HG02571 (cell line): Measurements from ENCODE around the gene FGFR3.

ENCODE experiments used
- ATAC-seq: cut with Tn5 transposase; IDR thresholded peaks from one replicate; pipeline ENCODE4 v1.9.1; 2021; ENCODE audit warnings: mild to moderate bottlenecking, moderate library complexity; ENCODE audit not compliant: unreplicated experiment

FGFR3 gene

DNA sequence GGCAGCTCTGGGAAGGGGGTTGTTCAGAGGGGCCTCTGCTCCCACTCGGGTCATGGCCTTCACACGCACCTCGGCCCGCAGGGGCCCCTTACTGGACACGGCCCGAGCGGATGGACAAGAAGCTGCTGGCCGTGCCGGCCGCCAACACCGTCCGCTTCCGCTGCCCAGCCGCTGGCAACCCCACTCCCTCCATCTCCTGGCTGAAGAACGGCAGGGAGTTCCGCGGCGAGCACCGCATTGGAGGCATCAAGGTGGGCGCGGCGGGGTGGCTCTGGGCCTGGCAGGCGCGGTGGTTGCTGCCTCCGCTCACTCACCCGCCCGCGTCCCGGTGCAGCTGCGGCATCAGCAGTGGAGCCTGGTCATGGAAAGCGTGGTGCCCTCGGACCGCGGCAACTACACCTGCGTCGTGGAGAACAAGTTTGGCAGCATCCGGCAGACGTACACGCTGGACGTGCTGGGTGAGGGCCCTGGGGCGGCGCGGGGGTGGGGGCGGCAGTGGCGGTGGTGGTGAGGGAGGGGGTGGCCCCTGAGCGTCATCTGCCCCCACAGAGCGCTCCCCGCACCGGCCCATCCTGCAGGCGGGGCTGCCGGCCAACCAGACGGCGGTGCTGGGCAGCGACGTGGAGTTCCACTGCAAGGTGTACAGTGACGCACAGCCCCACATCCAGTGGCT lies 8.3 kb downstream of the FGFR3 start:
- ATAC-seq, result no peak

DNA sequence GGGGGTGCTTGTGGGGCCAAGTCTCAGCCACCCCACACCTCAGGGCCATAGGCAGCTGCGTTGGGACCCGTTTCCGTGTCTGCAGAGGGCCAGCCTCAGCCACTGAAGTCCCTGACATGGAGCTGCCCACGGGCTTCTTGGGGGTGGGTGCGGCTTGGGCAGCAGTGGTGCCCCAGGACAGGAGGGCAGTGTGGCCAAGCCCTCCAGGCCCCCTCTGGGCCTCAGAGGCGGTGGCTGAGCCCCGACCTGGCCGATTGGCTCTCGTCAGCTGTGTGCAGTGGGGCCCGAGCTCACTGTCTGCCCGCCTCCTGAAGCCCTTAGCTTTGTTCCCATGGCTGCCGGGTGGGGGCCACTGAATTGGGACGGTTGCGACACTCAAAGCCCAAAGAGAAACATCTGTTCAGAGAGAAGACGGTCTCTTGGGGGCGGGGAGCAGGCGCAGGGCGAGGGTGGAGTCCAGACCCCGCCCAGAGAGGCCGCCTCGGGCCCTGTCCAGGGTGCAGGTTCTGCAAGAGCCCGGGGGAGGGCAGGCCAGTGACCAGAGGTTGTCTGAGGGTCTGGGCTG lies 9.1 kb downstream of the FGFR3 start:
- no peak for ATAC-seq

DNA sequence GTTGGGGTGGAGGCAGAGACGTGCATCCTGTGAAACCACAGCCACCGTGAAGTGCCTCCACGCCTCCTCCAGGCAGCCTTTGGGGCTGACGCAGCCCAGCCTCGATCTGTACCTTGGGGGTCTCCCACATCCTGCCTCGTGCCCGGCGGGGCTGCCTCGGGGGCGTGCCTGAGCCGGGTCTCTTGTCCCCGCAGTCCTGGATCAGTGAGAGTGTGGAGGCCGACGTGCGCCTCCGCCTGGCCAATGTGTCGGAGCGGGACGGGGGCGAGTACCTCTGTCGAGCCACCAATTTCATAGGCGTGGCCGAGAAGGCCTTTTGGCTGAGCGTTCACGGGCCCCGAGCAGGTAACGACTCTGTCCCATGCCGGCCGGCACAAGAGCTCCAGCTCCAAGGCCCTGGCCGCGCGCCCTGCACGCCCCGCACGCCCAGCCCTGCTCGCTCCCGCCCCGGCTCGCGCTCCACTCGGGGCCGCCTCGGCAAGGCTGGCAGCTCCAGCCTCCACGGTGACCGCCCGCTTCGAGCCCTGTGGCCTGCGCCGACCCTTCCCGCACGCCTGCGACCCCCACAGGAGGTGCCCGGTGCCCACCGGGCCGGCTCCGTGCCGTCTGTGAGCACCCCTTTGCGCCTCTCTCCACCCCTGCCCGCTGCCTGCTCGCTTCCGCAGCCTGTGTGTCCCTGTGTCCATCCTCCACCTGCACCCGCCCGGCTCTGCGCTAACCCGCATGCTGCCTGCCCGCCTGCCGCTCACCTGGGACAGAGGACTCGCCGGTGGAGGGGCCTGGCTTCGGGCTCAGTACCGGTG lies 9.8 kb downstream of the FGFR3 start:
- no peak for ATAC-seq

DNA sequence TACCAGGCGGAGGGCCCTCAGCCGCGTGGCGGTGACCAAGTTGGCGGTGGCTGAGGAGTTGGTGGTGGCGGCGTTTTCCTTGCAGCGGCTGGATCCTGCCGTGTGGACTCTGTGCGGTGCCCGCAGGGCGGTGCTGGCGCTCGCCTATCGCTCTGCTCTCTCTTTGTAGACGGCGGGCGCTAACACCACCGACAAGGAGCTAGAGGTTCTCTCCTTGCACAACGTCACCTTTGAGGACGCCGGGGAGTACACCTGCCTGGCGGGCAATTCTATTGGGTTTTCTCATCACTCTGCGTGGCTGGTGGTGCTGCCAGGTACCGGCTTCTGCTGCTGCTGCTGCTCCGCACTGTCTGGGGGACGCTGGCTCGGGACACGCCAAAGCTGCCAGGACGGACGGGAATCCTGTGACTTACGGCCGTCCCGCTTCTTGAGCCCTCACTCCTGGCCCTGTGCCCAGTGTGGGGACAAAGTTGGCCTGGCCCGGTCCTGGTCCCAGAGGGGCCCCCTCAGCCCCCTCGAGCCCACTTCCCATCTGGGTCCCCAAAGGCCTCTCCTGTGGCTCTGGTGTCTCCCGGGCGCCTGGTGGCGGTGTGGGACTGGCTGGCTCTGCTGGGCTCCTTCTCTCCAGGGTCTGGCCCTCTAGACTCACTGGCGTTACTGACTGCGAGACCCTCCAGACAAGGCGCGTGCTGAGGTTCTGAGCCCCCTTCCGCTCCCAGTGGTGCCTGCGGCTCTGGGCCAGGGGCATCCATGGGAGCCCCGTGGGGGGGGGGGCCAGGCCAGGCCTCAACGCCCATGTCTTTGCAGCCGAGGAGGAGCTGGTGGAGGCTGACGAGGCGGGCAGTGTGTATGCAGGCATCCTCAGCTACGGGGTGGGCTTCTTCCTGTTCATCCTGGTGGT lies 10.7 kb downstream of the FGFR3 start:
- no peak for ATAC-seq

DNA sequence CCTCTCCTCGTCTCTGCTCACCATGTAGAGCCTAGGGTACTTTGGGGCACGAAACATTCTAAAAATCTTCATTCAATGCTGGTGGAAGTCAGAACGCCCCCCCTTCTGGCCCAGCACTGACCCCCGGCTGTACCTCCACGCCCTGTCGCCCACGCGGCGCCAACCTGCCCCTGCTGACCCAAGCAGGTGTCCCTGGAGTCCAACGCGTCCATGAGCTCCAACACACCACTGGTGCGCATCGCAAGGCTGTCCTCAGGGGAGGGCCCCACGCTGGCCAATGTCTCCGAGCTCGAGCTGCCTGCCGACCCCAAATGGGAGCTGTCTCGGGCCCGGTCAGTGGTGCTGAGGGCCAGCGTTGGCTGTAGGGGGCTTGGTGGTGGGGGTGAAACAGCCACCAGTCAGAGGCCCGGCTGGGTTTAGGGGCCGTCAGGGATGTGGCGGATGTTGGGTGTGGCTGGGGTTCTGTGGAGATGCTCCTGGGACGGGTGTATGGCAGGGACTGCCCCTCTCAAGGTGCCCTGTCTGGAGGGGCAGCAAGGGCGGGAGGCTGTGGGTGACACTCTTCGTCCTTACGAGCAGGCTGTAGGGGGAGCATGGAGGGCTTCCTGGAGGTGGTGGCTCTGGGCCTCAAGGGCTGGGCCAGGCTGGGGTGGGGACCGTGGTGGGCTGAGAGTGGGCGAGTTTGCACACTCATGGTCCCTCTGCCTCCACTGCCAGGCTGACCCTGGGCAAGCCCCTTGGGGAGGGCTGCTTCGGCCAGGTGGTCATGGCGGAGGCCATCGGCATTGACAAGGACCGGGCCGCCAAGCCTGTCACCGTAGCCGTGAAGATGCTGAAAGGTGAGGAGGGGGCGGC lies 11.8 kb downstream of the FGFR3 start:
- ATAC-seq, result no peak

DNA sequence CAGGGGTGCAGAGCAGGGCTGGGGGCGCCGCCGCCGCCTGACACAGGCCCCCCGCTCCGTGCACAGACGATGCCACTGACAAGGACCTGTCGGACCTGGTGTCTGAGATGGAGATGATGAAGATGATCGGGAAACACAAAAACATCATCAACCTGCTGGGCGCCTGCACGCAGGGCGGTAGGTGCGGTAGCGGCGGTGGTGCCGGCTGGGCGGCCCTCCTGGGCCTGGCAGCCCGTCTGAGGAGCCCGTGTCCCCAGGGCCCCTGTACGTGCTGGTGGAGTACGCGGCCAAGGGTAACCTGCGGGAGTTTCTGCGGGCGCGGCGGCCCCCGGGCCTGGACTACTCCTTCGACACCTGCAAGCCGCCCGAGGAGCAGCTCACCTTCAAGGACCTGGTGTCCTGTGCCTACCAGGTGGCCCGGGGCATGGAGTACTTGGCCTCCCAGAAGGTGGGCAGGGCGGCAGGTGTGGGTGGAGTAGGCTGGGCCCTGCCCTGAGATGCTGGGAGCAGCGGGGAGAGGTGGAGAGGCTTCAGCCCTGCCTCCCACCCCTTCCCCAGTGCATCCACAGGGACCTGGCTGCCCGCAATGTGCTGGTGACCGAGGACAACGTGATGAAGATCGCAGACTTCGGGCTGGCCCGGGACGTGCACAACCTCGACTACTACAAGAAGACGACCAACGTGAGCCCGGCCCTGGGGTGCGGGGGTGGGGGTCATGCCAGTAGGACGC lies 12.6 kb downstream of the FGFR3 start:
- ATAC-seq, result no peak

DNA sequence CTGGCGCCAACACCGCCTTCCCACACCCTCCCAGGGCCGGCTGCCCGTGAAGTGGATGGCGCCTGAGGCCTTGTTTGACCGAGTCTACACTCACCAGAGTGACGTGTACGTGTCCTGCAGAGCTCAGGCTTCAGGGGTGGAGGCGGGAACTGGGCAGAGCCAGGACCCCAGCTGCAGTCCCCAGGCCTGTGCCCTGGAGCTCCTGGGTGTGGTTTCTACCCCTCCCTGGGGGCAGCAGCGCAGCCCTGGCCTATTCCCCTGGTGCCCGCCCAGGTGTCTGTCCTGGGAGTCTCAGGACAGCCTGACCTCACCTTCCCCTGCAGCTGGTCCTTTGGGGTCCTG lies 13.1 kb downstream of the FGFR3 start:
- no peak for ATAC-seq

DNA sequence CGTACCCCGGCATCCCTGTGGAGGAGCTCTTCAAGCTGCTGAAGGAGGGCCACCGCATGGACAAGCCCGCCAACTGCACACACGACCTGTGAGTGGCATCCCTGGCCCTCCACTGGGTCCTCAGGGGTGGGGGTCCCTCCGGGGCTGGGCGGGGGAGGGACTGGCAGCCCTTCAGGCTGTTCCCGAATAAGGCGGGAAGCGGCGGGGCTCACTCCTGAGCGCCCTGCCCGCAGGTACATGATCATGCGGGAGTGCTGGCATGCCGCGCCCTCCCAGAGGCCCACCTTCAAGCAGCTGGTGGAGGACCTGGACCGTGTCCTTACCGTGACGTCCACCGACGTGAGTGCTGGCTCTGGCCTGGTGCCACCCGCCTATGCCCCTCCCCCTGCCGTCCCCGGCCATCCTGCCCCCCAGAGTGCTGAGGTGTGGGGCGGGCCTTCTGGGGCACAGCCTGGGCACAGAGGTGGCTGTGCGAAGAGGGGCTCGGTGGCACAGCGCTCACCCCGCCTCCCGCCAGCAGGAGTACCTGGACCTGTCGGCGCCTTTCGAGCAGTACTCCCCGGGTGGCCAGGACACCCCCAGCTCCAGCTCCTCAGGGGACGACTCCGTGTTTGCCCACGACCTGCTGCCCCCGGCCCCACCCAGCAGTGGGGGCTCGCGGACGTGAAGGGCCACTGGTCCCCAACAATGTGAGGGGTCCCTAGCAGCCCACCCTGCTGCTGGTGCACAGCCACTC lies 13.7 kb downstream of the FGFR3 start:
- no peak for ATAC-seq

DNA sequence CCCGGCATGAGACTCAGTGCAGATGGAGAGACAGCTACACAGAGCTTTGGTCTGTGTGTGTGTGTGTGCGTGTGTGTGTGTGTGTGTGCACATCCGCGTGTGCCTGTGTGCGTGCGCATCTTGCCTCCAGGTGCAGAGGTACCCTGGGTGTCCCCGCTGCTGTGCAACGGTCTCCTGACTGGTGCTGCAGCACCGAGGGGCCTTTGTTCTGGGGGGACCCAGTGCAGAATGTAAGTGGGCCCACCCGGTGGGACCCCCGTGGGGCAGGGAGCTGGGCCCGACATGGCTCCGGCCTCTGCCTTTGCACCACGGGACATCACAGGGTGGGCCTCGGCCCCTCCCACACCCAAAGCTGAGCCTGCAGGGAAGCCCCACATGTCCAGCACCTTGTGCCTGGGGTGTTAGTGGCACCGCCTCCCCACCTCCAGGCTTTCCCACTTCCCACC lies 14.3 kb downstream of the FGFR3 start:
- no peak for ATAC-seq

DNA sequence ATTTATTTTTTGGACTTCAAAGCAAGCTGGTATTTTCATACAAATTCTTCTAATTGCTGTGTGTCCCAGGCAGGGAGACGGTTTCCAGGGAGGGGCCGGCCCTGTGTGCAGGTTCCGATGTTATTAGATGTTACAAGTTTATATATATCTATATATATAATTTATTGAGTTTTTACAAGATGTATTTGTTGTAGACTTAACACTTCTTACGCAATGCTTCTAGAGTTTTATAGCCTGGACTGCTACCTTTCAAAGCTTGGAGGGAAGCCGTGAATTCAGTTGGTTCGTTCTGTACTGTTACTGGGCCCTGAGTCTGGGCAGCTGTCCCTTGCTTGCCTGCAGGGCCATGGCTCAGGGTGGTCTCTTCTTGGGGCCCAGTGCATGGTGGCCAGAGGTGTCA lies 15.3 kb downstream of the FGFR3 start:
- no peak for ATAC-seq

DNA sequence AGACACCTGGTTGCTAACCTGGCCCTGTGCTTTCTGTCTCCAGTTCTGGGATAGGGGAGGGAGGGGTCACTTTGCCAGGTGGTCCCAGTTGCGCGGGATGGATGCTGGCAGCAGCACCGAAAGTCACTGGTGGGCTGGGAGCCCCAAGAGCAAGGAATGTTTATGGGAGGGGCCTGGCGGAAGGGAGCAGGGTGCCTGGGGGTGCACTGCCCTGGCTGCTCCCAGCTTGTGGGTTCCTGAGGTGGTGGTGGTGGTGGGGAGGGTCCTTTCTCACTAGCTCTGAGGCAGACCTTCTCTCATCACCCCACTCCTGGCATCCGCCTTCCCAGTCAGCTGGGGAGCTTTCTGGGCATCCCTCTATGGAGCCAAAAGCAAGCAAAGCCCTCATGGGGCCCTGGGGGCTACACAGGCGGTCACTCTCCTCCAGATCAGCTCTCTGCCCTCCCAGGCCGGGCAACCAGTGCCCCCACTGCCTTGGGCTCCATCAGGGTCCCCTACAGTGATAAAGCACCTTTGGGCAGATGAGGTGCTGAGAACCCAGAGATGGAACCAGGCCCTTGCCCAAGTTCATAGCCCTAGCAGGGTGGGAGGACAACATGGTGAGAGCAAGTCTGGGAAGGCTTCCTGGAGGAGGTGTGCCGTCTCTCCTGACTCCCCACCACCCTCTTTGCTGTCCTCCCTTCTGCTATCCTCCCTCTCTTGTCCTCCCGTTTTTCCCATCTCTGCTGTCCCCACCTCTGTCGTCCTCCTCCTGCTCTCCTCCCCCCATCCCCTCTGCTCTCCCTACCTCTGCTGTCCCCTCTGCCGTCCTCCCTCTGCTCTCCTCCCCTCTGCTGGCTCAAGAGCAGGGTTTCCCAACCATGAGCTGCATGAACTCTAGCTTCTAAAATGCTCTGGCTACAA lies 16.0 kb downstream of the FGFR3 start:
- ATAC-seq, result no peak

DNA sequence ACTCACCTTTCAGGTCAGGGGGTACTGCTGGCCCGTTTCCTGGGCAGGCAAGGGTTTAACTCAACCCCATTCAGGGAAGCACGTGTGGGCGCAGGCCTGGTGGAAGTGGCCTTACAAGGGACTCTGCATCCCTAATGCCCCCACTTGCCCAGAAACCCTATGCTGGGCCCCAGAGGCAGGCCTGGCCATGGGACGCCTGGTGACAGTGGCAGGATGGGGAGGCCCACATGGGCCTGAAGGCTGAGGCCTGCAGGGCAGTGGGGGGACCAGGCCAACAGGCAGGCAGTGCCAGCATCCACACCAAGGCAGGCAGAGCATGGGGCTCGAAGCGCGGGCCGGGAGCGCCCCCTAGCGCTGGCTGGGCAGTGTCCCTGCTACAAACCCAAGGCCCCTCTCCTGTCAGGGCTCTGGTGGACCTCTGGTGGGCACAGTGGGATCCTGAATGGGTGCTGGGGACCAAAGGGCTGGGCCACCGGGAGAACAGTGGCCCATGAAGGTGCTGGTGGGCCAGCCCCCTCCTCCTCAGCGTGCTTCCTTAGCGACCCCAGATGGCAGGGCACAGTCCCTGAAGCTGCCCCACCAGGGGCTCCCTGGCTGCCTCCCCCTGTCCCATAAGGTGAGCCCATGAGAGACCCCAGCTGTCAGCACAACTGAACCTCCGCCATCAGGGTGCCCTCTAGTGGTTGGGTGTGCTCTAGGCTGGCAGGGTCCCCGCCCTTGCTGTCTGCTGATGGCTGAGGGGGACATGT lies 16.8 kb downstream of the FGFR3 start:
- ATAC-seq, result no peak

DNA sequence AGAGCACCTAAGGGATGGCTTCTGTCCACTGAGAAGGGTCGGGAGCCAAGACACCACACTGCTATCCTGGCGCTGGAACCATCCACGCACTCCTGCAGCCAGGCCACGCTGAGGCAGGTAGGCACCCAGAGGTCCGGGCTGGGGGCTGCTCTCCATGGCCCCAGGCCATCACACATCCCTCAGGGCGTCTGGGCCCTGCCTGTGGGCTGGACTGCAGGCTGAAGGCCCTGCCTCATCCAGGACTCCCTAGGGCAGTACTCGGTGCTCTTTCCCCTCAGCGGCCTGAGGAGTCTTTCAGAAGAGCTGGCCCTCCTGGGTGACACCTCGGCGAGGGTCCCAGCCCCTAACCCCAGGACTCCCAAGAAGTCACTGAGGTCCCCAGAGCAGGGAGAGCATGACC lies 17.7 kb downstream of the FGFR3 start:
- no peak for ATAC-seq

DNA sequence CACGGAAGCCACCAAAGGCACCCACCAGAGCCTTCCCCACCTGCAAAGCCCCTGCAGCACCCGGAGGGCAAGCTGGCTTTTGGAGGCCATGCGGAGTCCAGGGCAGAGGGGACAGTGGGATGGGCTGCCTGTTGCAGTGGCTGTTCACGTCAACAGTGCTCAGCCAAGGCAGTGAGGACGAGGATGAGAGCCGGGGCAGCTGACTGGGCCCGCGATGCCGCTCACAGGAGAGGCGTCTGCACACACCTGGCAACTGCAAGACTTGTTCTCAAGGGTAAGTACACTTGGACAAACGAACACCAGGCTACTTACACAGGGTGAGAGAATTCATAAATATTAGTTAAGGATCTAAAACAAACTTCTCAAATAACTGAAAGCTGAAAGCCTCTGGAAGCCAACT lies 19.6 kb downstream of the FGFR3 start:
- no peak for ATAC-seq

DNA sequence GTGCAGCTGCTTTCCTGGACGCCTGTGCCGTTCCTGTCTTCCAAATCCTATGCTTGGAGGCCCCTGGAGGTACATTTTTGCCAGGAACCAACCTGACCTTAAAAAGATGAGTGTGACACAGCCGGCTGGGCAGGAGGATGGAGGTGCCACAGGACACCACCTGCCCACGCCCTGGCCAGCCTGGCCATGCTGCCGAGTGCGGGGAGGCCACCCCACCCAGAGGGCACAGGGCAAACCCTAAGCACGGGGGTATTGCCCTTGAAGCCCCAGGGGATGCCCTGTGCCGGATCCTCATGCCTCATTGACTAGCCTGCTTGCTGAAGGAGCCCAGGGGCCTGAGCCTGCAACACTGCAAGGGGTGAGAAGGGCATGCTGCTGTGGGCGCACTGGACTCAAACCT lies 20.1 kb downstream of the FGFR3 start:
- ATAC-seq, result no peak

DNA sequence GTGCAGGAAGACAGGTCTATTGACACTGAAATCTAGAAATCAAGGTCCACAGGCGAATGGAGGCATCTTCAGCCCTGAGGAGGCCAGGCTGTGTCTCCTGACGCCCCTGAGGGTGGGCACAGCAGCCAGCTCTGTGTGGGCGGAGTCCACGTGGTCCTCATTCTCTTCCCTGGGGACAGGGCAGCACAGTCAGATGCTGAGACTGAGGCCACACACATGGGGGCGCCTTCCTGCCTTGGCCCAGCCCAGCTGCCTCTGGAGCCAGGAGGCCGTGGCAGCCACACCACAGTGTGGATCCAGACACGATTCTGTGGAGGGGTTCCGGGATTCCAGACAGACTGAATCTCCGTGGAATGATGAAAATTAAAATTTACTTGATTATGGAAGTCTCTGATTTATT lies 20.8 kb downstream of the FGFR3 start:
- no peak for ATAC-seq

DNA sequence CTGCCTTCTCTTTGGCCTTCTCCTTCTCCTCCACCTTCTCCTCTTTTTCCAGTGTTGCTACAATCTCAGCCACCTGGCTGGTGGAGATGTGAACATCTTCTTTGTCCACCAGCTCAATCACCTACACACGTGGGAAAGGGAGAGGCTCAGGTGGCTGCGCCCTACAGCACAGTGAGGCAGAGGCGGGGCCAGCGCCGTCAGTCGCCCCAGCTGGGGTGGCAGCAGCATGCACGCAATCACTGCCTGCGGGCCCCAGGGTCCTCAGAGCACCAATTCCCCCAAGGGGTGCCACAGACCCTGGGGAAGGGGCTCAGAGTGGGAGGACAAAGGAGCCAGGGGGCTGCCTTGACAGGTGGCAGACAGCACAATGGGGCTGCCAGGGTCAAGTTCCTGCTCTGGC lies 21.4 kb downstream of the FGFR3 start:
- ATAC-seq, result no peak
